Bone marrow (tissue), 2 donors: ENCODE data around the gene TBC1D5.
"Not testable (repeated sequence)": the region's sequence is repeated elsewhere in the genome, so short reads cannot be mapped to it uniquely, and the experiment has no call there.

ENCODE experiments used
- DNase-seq, 2 donors: peaks; one replicate each; lab custom pipeline; 2025; lab: John Stamatoyannopoulos, UW

The TBC1D5 gene

DNA sequence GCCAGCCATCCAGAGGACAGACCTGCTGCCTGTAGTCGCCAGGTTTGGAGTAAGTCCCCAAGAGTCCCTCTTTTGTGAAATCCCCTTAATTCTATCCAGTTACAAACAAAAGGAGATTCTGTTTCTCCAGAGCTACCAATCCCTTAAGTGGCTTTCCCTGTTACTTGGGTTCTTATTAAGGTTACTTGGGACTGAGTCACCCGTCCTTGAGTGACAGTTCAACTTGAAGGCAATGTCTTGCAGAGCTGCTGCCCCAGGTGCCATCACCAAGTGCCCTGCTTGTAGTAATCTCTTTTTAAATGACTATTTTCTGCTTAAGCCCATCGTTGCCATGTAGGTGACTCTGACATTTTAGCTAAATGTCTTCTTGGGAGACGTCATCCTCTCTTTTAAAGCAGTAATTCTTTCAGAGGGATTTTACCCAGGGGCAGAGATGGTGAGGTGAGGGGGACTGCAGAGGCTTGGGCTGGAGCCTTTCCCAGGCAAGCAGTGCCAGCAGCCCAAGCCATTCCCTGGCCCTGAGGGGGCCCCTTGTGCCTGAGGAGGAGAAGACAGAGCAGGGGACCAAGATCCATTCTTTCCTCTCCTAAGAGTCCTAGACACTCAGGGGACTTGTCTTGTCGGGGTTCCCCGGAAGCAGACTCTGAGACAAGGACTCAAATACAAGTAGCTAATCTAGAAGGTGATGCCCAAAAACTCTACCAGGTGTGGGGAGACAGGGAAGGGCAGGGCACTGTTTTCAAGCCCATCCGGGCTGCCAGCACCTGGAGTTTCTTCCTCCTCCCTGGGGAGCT is 604.0 kb downstream of the TBC1D5 start:
- DNase-seq: no peak

DNA sequence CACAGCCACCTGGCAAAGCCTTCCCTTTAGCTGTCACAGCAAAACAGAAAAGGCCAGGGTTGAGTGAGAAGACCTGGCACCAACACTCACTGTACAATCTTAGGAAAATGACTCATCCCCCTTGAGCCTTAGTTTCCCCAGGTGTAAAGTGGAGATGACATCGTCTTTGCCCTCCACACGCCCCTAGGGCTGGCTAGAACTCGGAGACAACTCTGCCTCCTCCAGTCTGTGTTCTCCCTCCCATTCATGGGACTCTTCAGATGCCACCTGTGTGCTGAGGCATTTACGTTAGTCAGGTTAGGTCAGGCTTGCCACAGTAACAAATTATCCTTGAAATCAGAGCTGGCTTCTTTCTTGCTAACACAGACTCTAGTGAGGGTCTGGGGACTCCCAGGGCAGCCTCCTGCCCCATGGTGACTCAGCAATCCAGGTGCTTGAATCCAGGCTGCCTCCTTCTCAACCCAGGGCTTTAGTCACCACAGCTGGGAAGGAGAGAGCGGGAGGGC is 605.1 kb downstream of the TBC1D5 start:
- DNase-seq: no peak

DNA sequence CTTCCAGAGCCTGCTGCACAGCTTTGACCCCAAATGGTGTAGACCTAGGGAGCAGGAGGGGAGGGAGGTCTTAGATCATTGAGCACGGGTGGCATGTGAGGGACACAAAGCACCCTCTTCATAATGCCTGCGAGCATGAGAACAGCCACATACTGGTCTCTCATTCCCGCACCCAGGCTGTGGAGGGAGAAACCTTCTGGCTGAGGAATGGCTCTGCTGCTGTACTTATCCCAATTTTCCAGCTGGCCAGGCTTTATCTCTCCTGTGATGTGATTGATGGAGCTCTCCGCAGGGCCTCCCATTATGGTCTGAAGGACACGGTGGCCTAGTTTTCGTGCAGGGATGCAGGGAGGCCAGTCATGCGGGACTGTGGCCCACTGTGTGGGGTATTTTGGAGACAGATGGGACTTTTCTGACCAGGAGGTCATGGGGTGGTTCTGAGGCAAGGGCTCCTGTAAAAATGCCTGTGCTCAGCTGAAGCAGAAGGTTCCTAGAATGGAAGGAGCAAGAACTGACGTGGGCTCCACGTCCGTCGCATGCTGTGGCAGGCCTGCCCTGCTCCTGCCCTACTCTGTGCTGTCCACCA is 606.2 kb downstream of the TBC1D5 start:
- no peak for DNase-seq

DNA sequence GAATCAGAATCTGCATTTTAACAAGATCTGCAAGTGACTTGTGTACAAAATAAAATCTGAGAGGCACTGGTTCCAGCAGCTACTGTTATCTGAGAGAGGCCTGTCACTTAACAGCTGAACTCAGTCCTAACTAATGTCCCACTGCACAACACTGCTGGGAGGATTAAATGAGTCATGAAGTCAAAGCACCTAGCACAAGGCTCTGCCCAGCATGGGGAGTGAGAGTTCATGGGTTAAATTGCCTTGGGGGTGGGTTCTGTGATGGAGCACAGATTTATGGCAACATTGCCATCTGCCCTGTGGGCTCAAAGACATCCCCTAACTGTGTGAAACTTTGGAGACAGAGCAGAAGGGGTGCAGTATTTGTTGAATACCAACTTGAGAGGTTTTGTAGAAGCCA is 606.7 kb downstream of the TBC1D5 start:
- no peak for DNase-seq

DNA sequence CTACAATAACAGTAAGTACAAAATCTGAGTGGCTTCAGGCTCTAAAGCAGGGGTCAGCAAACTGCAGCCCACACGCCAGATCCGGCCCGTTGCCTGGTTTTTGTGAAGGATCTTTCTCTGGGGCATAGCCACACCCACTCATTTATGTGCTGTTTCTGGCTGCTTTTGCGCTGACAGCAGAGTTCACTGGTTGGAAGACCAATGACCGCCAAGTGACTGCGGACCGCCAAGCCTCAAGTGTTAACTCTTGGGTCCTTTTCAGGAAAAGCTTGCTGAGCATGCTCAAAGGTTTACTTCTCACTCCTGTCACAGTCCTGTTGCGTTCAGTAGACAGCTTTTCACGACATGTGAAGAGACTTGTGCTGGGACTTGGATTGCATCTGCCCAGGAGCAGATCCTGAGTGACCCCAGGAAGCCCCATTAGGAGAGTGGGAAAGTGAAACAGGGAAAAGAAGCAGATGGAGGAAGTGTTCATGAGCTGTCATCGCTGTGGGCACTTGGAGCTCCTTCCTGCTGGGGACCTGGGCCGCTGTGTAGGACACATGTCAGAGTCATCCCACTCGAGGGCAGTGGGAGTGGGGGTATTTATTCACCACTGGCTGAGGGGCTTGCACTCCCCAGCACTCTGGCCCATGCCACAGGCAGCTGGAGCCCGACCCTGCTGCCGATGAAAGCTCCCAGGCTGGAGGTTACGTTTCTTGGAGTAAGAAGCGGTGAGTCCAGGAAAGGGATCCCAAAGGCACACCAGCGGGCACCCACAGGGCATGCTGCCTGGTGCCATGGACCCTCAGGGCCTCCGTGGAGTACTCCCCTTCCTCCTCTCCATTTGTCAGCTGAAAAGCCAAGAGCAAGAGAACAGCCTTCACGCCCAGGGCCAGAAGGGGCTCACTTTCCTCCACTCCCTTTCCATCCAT is 608.5 kb downstream of the TBC1D5 start:
- no peak for DNase-seq

DNA sequence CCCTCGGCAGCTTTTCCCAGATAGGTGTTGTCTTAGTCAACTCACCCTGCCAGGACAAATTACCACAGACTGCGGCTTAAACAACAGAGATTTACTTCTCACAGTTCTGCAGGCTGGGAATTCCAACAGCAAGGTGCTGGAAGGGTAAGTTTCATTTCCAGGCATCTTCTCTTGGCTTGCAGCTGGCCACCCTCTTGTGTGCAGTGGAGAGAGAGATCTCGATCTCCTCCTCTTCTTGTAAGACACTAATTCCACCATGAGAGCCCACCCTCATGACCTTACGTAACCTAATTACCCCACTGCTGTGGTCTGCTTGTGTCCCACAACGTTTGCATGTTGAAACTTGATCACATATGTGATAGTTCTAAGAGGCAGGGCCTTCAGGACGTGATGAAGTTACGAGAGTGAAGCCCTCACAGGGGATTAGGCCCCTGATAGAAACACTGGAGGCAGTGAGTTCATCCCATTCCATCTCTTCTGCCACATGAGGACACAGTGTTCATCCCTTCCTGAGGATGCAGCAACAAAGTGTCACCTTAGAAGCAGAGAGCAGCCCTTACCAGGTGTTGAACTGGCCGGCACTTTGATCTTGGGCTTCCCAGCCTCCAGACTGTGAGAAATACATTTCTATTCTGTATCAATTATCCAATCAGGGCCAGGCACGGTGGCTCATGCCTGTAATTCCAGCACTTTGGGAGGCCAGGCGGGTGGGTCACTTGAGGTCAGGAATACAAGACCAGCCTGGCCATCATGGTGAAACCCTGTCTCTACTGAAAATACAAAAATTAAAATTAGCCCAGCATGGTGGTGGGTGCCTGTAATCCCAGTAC is 609.9 kb downstream of the TBC1D5 start:
- no peak for DNase-seq

DNA sequence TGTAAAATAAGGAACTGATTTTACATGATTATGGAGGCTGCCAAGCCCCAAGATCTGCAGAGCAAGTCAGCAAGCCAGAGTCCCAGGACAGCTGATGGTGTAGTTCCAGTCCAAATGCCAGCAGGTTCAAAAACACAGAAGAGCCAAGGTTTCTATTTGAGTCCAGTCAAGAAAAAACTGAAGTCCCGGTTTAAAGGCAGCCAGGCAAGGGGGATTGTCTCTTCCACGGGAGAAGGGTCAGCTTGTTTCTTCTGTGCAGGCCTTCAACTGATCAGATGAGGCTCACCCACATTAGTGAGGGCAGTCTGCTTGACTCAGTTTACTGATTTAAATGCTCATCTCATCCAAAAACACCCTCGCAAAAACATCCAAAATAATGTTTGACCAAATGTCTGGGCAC is 611.5 kb downstream of the TBC1D5 start:
- no peak for DNase-seq

DNA sequence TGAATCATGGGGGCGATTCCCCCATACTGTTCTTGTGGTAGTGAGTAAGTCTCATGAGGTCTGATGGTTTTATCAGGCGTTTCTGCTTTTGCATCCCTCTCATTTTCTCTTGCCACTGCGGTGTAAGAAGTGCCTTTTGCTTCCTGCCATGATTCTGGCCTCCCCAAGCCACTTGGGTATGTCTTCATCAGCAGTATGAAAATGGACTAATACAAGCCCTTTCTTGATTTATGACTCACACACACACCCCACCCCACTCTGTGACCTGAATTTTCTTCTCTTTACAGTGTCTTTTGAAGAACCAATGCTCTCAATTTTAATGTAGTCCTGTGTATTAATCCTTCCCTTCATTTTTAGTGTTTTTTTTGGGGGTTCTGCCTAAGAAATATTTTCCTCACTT is 612.9 kb downstream of the TBC1D5 start:
- no peak for DNase-seq

DNA sequence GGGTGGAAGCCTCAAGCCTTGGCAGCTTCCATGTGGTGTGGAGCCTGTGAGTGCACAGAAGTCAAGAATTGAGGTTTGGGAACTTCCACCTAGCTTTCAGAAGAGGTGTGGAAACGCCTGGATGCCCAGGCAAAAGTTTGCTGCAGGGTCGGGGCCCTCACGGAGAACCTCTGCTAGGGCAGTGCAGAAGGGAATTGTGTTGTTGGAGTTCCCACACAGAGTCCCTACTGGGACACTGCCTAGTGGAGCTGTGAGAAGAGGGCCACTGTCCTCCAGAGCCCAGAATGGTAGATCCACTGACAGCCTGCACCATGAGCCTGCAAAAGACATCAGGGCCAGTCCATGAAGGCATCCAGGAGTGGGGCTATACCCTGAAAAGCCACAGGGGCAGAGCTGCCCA is 613.8 kb downstream of the TBC1D5 start:
- DNase-seq: not testable (repeated sequence)

DNA sequence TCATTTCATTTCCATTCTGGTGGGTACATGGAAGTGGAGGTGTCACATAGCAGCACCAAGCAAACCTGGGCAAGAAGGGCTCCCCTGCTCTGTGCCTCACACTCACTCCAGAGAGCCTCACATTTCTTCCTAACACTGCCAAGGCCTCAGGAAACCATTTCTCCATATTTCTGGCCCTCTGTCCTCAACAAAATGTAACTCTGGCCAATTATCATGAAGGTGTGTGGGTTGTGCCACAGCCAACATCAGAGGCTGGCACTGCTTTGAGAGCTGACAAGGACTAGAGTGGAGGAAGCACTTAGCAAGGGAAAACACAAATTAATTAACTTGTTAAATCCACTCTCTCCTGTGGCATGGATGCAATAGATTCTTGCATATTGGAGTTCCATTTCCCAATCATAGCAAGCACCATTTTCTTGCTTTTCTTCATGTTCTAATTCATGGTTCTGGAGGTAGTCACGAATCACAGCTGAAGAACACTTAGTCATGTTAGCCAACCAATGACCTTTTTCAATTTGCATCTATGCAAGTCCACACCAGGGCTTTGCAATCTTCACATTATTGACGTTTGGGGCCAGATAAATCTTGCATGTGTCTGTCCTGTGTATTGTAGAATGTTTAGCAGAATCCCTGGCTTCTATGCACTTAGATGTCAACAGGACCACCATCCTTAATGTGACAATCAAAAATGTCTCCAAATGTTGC is 616.5 kb downstream of the TBC1D5 start:
- DNase-seq: no peak

DNA sequence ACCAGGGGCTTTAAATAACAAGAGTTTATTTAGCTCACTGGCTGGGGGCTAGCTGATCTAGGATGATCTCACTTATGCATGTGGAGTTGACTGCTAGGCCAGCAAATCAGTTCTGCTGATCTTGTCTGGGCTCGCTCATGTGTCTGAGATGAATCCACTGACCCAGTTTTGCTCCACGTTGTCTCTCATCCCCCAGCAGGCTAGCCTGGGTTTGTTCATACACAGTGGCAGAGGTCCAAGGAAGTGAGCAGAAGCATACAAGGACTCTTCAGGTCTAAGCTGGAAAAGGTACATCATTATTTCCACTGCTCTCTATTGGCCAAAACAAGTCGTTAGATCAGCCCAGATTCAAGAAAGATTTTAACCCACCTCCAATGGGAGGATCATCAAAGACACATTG is 619.7 kb downstream of the TBC1D5 start:
- no peak for DNase-seq

DNA sequence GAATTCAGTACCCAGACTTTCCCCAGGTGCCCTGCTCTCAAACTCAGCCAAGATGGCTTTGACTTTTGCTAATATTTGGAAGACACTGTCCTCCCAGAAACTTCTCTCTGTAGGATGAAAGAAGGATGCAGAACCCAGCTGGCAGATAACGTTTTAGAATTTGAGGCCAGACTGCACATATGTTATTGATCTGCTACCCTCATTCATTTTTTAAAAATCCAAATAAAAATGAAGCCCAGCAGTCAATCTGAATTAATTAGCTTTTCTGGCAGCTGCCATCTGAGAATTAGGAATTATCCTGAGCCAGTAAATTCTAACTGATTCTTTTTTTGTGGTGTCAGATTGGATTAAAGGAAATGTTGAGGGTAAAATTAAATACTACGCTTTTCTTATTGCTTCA is 621.1 kb downstream of the TBC1D5 start:
- no peak for DNase-seq

DNA sequence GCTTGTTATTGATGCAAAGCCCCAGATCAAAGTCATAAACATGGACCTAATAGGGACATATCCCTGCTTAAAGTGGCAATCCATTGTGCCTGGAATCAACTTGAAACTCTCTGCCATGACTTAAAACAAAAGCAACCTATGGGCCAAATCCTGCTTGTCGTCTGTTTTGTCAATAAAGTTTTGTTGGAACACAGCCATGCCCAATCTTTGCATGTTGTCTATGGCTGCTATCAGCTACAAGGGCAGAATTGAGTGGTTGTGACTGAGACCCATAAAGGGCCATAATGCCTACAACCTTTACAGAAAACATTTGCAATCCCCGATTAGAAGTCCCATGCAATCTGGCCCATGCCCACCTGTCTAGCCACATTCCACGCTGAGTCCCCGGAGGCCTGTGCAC is 622.3 kb downstream of the TBC1D5 start:
- no peak for DNase-seq

DNA sequence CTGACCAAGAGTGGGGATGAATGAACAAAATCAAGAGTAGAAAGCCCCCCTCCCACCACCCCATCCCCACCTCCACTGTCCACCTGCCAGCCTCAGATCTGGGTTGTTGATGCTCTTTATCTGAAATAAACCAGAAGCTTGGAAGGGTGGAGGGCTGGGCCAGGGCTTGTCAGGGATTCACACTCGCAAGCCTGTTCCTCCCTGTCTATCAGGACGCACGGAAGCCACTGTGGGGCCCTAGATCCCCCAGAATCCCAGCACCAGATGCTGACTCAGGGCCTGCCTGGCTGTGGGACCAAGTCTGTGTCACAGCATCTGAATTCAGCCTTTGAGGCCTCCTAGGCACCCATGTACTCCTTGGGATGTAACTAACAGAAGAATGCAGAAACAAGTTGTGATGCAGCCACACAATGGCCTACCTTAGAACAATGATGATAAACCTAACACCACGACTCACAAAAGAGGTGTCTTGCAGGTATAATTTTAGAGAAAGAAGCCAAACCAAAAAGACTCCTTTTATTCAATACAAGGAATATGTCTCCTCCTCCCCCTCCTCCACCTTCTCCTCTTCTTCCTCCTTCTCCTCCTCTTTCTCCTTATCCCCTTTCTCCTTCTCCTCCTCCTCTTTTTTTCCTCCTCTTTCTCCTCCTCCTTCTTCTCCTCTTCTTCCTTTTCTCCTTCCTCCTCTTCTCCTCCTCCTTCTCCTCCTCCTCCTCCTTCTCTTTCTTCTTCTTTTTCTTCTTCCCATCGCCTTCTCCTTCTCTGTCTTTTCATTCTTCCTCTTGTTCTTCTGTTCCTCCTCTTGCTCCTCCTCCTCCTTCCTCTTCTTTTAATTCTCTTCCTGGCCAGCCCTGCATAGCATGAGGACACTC is 623.0 kb downstream of the TBC1D5 start:
- DNase-seq: no peak

DNA sequence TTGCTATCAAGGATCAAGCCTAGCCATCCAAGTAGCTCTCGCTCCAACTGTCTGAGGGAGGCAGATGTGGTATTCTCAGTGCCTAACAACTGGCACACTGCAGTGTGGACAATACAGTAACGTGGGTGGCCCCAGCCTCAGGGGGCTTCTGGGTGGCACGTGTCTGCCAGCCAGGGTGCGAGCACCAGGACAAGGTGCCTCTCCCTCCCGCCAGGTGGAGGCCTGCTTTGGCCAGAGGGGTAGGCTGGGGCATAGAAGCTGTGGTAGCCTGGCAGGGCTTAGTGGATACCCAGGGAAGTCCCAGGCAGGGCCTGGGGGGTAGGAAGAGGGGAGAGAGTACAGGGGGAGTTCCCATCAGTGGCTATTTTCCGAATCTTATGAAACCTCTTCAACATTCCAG is 623.7 kb downstream of the TBC1D5 start:
- DNase-seq: no peak

DNA sequence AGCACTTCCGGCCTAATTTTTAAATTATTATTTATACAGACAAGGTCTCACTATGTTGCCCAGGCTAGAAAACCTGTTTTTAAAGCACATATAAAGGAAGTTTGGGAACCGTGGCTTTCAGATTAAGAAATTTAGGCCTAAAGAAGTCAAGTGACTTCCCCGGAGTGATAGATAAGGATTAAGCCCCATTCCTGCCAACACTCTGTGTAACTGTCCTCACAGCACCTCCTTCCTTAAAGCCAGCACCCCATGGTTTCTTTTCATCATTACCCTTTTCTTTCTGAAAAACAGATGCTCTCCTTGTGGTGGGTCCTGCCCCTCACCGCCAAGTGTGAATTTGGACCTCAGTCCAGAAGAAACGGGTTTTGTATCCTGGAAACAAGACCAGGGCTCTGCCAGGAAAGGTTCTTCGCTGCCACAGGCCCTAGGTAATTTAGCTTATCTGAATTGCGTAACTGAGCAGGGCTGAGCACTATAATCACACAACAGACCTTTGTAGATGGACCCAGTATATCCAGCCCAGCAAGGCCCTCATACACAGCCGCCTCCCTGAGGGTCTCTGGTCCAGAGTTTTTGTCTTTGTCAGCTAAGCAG is 626.3 kb downstream of the TBC1D5 start:
- no peak for DNase-seq

DNA sequence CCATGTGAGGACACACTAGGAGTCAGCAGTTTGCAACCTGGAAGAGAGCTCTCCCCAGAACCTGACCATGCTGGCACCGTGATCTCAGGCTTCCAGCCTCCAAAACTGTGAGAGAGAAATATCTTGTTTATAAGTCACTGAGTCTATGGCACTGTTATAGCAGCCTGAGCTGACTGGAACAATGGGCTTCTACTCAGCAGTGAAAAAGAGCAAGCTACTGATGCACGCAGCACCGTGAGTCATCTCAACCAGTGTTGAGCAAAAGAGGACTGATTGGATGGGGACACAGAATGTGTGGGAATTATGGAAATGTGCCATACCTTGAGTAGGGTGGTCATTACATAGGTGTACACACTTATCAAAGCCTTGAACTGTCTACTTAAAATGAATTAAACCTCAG is 627.2 kb downstream of the TBC1D5 start:
- DNase-seq: no peak

DNA sequence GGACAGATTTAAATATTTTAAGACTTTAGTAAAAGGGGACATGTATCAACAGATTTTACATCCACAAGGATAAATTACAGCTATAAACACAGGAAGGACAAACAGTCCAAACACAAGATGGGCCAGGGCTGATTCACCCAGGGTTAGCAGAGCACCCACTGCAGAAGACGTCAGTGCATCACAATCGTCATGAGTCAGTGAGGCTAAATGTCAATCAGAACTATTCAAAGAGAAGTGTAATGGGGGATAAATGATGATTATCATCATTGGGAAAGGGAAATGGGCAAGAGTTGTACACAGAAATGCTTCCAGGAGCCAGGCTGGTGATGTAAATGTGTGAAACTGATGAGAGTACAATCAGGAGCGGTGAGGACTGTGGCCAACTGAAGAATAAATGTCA is 630.8 kb downstream of the TBC1D5 start:
- no peak for DNase-seq

DNA sequence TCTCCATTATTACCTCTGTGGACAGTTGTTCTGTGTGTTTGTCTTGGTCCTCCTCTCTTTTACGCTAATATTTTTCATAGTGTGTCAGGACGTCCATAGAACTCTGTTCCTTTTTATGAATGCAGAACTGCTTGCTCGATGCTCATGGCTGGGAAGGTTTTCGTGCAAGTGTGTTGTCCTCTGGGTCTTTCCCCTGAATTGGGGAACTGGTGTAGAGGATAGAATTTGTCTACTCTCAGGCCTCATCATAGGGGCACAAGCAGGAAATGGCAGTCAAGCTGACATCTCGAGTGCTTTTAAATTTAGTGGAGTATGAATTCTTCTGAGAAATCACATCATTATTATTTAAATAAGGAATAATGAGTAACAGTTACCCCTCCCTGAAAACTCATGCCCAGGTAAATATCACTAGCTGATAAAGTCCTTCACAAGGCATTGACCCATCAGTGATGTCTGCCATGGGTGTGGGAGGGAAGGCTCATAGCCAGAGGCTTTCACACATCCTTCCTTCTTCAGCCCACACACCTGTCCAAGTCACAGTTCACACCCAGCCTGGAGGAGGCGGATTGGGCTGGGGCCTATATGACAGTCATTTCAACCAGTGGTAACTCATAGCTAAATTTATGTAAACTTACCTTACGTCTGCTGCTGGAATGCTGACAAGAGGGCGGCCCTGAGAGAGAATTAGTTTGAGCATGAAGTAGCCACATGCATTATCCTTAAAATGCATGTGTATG is 631.6 kb downstream of the TBC1D5 start:
- DNase-seq: peak in 1 of 2 donors; percentile 45
